Keratinocyte (primary cell): Measurements from ENCODE around the gene OR4D1. TPM values are rescaled to one million over a fixed set of nuclear protein-coding genes. Genes with fewer than 3 reads are reported as not detected.

ENCODE experiments used
- DNase-seq: peaks from one replicate; pipeline ENCODE4 v3.0.0-alpha.2; 2011; ENCODE audit warnings: low read depth, missing footprints, low spot score
- FAIRE-seq: peaks from 2 replicates; lab custom pipeline; 2011; peaks lifted over from hg19 to GRCh38; lab: Jason Lieb, UNC
- H2AFZ ChIP-seq: 2 replicates; pipeline ENCODE4 v1.6.0; 2012; ENCODE audit warnings: low read length, control low read depth, inconsistent platforms; ENCODE audit not compliant: control insufficient read depth
- H3K27ac ChIP-seq: 2 replicates; pipeline ENCODE4 v1.5.1; 2011; ENCODE audit warnings: low read length; ENCODE audit not compliant: control insufficient read depth, insufficient read depth
- H3K27me3 ChIP-seq: 3 replicates; pipeline ENCODE4 v1.6.0; 2011; ENCODE audit warnings: low read length; ENCODE audit not compliant: control insufficient read depth, insufficient read depth; ENCODE audit errors: extremely low read depth
- H3K36me3 ChIP-seq, 2 experiments: 2 replicates in 1 of 2; 3 replicates in 1 of 2; pipeline ENCODE4 v1.5.1; 2011; ENCODE audit warnings: low read length in 2 of 2, mild to moderate bottlenecking in 1 of 2; ENCODE audit not compliant: control insufficient read depth in 2 of 2, insufficient read depth in 2 of 2; ENCODE audit errors: extremely low read depth in 1 of 2
- H3K4me1 ChIP-seq: 3 replicates; pipeline ENCODE4 v1.5.1; 2011; ENCODE audit warnings: low read length; ENCODE audit not compliant: control insufficient read depth, insufficient read depth; ENCODE audit errors: extremely low read depth
- H3K4me2 ChIP-seq: 3 replicates; pipeline ENCODE4 v1.6.0; 2011; ENCODE audit warnings: low read depth, low read length; ENCODE audit not compliant: control insufficient read depth, insufficient read depth; ENCODE audit errors: extremely low read depth
- H3K4me3 ChIP-seq, 3 experiments: fragments of 200-600 bp in 1 of 3; sonication (generic) in 1 of 3; 2 replicates in 2 of 3; 3 replicates in 1 of 3; pipeline ENCODE4 v1.5.1; 2011 to 2016; ENCODE audit warnings: low read length in 3 of 3, mild to moderate bottlenecking in 3 of 3, control low read depth in 2 of 3, inconsistent platforms in 1 of 3, low read depth in 1 of 3, mixed read lengths in 1 of 3, mixed run types in 1 of 3, moderate library complexity in 1 of 3; ENCODE audit not compliant: control insufficient read depth in 2 of 3, insufficient read depth in 2 of 3; ENCODE audit errors: extremely low read depth in 1 of 3
- H3K79me2 ChIP-seq: 2 replicates; pipeline ENCODE4 v1.6.0; 2012; ENCODE audit warnings: low read length; ENCODE audit not compliant: control insufficient read depth, insufficient read depth
- H3K9ac ChIP-seq: 3 replicates; pipeline ENCODE4 v1.6.0; 2011; ENCODE audit warnings: low read length; ENCODE audit not compliant: control insufficient read depth, insufficient read depth; ENCODE audit errors: extremely low read depth
- H3K9me1 ChIP-seq: 3 replicates; pipeline ENCODE4 v1.6.0; 2011; ENCODE audit warnings: low read length; ENCODE audit not compliant: control insufficient read depth, insufficient read depth; ENCODE audit errors: extremely low read depth
- H3K9me3 ChIP-seq: 2 replicates; pipeline ENCODE4 v1.5.1; 2012; ENCODE audit warnings: low read depth, low read length; ENCODE audit not compliant: control insufficient read depth
- H4K20me1 ChIP-seq: 3 replicates; pipeline ENCODE4 v1.6.0; 2011; ENCODE audit warnings: low read length; ENCODE audit not compliant: control insufficient read depth, insufficient read depth; ENCODE audit errors: extremely low read depth
- EZH2 ChIP-seq: IDR thresholded peaks from one replicate; pipeline ENCODE4 v1.6.1; 2012; ENCODE audit warnings: inconsistent platforms, mild to moderate bottlenecking, low read length, moderate library complexity
- dilution Hi-C: fragments of 300-500 bp; cut with MboI; formaldehyde crosslinking; loops from one replicate; pipeline ENCODE4 v1.7.0; 2020; ENCODE audit warnings: low sequenced_read_pairs; ENCODE audit not compliant: extremely low pct_ligation_motif_present
- polyA plus RNA-seq, 5 experiments: library from polyadenylated mRNA; depleted of rRNA in 3 of 5; stranded (reverse) in 3 of 5; stranded (forward) in 1 of 5; unstranded in 1 of 5; fragments of >200 nt; gene quantifications; 1 replicate in 1 of 5; 2 replicates in 3 of 5; 3 replicates in 1 of 5; pipeline versions ENCODE4 v1.2.1 to v1.2.3, GENCODE V29; 2011 to 2012; ENCODE audit warnings: missing spikeins in 2 of 5, low read depth in 1 of 5, low replicate concordance in 1 of 5
- TF ChIP-seq, protein P1 (sequence below), 3 experiments: IDR thresholded peaks in 1 of 3; conservative IDR thresholded peaks in 1 of 3; optimal IDR thresholded peaks in 1 of 3; 2 replicates in 2 of 3; 3 replicates in 1 of 3; pipeline versions ENCODE3 to v1.5.1; 2011; ENCODE audit warnings: low read length in 3 of 3, mild to moderate bottlenecking in 3 of 3, moderate library complexity in 2 of 3, control low read depth in 1 of 3, inconsistent platforms in 1 of 3; ENCODE audit not compliant: insufficient read depth in 2 of 3; ENCODE audit errors: extremely low read depth in 1 of 3

Gene OR4D1
- polyA plus RNA-seq, 1 donor (not counting 4 experiments of a cell fraction or from before 2014, with no cell fraction given), result not detected

- H3K36me3 ChIP-seq, result no peaks in the 10 kb centered on the region
- H3K9ac ChIP-seq, result no peak overlapping the region
- no peak overlapping the region for H2AFZ ChIP-seq
- peak; percentile 30 for DNase-seq
- no peaks in the 10 kb centered on the region for H3K9me3 ChIP-seq
- dilution Hi-C loops, result no loop called here
- H3K4me3 ChIP-seq, result no peak overlapping the region
- peak; percentile 84 for FAIRE-seq
- H3K4me2 ChIP-seq, result no peak overlapping the region
- no peak overlapping the region for H3K27ac ChIP-seq
- no peak for TF ChIP-seq EZH2
- TF ChIP-seq, protein P1, sequence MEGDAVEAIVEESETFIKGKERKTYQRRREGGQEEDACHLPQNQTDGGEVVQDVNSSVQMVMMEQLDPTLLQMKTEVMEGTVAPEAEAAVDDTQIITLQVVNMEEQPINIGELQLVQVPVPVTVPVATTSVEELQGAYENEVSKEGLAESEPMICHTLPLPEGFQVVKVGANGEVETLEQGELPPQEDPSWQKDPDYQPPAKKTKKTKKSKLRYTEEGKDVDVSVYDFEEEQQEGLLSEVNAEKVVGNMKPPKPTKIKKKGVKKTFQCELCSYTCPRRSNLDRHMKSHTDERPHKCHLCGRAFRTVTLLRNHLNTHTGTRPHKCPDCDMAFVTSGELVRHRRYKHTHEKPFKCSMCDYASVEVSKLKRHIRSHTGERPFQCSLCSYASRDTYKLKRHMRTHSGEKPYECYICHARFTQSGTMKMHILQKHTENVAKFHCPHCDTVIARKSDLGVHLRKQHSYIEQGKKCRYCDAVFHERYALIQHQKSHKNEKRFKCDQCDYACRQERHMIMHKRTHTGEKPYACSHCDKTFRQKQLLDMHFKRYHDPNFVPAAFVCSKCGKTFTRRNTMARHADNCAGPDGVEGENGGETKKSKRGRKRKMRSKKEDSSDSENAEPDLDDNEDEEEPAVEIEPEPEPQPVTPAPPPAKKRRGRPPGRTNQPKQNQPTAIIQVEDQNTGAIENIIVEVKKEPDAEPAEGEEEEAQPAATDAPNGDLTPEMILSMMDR (optimal IDR thresholded peaks at IDR 0.05 in 1 of 3, IDR thresholded peaks at IDR 0.05 in 1 of 3, conservative IDR thresholded peaks at IDR 0.05 in 1 of 3; ENCODE audit: extremely low read depth in 1 of 3, insufficient read depth in 2 of 3, low read length in 3 of 3), result no peak
- H3K27me3 ChIP-seq, result peaks cover 4% of the 10 kb centered on the region
- H4K20me1 ChIP-seq, result no peaks in the 10 kb centered on the region
- H3K79me2 ChIP-seq, result no peaks in the 10 kb centered on the region
- H3K9me1 ChIP-seq, result no peaks in the 10 kb centered on the region
- H3K4me1 ChIP-seq, result peaks cover 13% of the 10 kb centered on the region
Observed at GRCh38 chr17:58189436-58190146, 41.4 kb downstream of the OR4D1 start.

DNA sequence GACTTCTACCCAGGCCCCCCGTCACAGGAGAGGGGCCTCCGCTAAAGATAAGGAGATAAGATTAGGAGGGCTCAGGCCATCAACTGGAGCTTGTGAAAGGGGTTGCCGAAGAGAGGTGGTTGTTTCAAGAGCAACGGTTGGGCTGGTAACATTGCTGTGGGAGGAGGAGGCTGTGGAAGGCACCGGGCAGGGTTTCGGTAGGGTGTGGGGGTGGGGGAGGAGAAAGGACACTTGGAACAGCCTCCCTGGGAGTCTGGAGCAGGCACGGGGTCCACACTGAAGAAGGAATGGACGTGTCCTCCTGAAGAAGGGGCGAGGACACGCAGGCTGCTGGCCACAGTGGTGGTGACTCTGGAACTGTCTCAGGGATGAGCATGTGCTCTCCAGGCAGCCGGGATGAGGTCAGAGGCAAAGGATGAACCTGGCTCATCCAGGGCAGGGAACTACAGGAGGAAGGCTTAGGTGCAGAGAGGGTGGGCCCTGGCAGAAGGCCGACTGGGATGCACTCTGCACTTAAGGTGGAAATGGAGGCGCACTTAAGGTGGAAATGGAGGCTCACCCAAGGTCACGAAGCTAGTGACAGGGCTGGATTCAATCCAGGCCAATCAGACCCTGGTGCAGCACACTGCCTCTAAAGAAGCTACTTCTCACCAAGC is 43.2 kb downstream of the OR4D1 start:
- Histone ChIP-seq H3K27me3 (peaks cover 4% of the 10 kb centered on the region), H3K9ac (no peak overlapping the region), H3K4me1 (peaks cover 9% of the 10 kb centered on the region), H3K4me3 (no peak overlapping the region), H3K9me3 (no peaks in the 10 kb centered on the region), H2AFZ (no peak overlapping the region), H4K20me1 (no peaks in the 10 kb centered on the region), H3K27ac (no peak overlapping the region), H3K36me3 (no peaks in the 10 kb centered on the region), H3K9me1 (no peaks in the 10 kb centered on the region), H3K79me2 (no peaks in the 10 kb centered on the region), H3K4me2 (no peak overlapping the region)
- no peak for FAIRE-seq
- no peak for DNase-seq
- dilution Hi-C loops, result no loop called here
- TF ChIP-seq EZH2, result no peak
- TF ChIP-seq, protein P1 (optimal IDR thresholded peaks at IDR 0.05 in 1 of 3, IDR thresholded peaks at IDR 0.05 in 1 of 3, conservative IDR thresholded peaks at IDR 0.05 in 1 of 3; ENCODE audit: extremely low read depth in 1 of 3, insufficient read depth in 2 of 3, low read length in 3 of 3), result no peak
